Jurkat, Clone E6-1 (cell line): ENCODE measurements around the gene PDPK1.
"Not testable (repeated sequence)": the region's sequence is repeated elsewhere in the genome, so short reads cannot be mapped to it uniquely, and the experiment has no call there.

Experiments
- DNase-seq: peaks from one replicate; pipeline ENCODE4 v3.0.0-alpha.2; 2011; ENCODE audit warnings: low read depth, low spot score
- H3K4me3 ChIP-seq: 2 replicates; pipeline ENCODE4 v1.5.1; 2011; ENCODE audit warnings: mild to moderate bottlenecking, low read length, control low read depth, moderate library complexity

PDPK1 gene

DNA sequence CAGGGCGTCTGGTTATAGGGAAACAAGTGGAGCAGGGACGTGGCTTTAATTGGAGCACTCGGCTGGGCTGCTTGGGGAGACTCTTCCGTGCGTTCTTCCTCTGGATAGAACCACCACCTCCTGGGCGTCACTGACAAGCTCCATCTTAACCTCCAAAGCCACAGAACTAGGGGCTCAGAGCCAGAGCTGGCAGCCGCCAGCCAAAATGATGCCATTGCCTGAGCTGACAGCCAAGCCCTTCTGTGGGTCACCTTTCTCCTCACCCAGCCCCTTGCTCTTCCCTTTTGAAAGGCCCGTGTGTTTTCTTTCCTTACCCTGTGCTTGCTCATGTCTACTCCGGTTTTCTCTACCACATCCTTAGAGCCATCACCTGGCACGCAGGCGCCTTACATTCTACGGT is 62.0 kb downstream of the PDPK1 start:
- not testable (repeated sequence) for DNase-seq, H3K4me3 ChIP-seq

DNA sequence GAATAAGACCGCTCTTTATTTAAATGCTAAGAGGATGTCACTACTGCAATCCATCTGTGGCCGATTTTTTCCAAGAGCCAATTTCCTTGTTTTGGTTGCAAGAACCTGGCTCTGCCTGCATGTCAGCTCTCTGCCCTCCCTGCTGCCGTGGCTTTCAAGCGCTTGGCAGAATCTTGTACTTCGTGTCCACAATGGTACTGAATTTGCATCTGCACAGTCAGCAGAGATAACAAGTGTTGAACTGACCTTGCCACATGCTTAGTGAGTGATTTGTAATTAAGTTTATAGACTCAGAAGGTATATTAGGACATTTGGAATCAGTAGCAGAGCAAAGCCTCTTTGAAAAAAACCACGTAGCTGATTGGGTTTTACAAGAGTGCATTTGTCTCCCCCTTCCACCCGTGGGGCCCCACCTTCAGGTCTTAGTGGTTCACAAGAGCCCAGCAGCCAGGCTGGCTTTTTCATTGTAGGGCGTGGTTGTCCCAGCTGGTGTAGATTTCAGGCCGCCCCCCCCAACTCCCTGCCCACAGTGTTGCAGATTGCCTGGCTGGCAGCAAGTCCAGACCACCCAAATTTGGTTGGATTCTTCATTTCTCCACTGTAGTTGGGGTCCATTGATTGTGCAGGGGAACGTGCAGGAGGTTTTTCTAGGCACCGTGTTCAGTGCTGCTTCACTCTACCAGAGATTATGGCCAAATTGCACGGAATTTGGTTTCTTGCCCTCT is 63.6 kb downstream of the PDPK1 start:
- H3K4me3 ChIP-seq, DNase-seq: not testable (repeated sequence)

- not testable (repeated sequence) for H3K4me3 ChIP-seq, DNase-seq
These were observed 64.4 kb downstream of the PDPK1 start for GRCh38 chr16:2602175-2602574.

DNA sequence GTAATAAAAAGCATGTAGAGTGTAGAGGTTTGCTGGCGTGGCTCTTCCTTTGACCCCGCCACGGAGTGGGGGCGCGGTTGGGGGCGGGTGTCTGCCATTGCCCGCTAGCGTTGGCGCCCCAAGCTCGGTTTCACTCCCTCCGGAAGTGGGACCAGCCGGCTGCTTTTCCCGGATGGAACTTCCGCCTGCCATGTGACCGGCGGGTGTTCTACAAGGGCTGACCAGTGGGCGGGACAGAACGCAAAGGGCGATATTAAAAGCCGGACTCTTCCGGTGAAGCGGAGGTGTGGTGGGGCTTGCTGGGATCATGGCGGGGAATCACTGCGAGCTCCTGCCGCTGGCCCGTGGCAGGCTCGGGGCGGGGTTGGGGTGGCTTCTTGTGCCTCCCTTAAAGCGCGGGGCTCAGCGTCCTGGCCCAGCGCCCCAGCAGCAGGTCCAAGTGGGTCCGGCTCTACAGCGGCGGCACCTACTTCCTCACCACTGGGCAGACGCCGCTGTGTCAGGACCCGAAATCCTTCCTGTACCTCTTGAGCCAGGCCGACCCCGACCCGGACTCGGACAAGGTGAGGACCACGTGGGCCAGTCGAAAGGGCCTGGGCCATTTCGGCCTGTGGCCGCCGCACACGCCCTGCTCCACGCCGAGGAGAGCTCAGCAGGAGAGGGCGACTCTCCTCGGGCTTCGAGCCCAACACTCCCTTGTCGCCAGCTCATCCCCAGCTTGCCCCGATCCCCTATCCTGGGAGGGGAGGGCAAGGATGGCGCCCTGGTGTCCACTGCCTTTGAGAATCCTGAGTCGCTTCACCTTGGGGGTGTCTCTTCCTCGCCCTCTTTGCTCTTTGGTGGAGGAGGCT is 65.6 kb downstream of the PDPK1 start:
- peak overlapping the region; percentile 98 for H3K4me3 ChIP-seq
- peak; percentile 76 for DNase-seq

- H3K4me3 ChIP-seq: peak overlapping the region; percentile 98
- DNase-seq: not testable (repeated sequence)
These were observed 66.2 kb downstream of the PDPK1 start for GRCh38 chr16:2604016-2604369.

DNA sequence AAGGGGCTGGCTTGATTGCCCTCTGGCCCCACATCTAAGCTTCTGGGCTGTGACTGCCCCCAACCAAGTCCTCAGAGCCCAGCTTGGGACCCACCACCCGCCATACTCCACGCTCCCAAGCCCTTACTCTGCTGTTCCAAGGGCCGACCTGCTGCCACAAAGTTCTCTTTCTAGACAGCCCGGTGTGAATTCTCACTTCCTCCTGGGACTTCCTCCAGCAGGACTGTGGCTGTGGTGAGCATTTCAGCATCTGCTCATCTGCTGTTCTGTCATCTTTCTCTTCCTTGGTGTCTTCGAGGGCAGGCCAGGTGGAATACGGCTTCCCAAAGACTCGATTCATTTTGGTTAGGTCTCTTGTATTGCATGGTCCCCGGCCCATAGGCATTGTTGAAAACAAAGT is 69.0 kb downstream of the PDPK1 start:
- not testable (repeated sequence) for H3K4me3 ChIP-seq, DNase-seq

- DNase-seq, H3K4me3 ChIP-seq: not testable (repeated sequence)
These were observed 71.5 kb downstream of the PDPK1 start for GRCh38 chr16:2609345-2609744.

GRCh38 chr16:2609827-2610470 is 72.1 kb downstream of the PDPK1 start:
- DNase-seq: no peak
- no peak overlapping the region for H3K4me3 ChIP-seq

DNA sequence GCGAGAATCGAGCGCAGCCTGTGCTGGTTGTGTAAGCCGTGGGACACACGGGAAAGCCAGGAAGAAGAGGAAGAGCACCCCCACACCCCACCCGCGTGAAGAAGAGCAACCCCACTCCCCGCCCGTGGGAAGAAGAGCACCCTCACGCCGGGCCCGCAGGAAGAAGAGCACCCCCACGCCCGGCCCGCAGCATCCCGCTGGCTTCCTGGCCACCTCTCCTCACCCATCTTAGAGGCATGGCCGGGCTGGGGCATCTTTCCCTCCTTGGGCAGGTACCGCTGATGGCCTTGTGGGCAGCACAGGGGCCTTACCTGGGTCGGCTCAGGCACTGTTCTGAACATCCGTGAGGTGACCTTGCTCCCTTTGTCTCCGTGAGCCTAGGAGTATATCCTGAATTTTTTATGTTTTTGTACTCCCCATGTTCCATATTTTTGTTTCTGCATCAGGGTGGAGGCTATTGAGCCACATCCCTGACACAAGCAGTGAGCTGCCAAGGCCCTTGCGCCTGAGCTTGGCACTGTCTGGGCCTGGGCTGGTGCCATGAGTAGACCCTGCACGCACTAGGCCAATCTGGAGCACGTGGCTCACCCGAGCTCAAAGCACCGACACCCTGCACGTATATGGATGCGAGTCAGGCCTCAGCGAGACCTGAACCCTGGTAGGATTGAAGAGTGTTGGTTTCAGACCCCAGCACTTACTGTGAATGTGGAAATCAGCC is 73.1 kb downstream of the PDPK1 start:
- no peak overlapping the region for H3K4me3 ChIP-seq
- no peak for DNase-seq

DNA sequence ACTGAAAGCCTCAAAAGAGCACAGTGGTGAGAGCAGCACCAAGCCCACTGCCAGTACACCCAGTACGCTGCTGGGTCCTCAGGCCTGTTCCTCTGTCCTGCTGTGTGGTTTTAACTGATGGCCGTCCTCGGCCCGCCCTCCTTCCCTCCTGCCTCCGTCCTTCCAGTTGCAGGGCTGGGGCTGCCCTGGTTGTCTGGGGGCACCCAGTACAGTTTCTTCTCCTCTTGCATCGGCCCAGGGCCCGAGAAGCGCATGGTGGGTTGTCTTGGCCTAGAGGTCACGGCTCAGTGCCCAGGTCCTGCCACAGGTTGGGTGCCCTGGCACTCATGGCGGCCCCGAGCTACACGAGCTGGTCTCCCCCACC is 73.7 kb downstream of the PDPK1 start:
- DNase-seq: no peak
- no peak overlapping the region for H3K4me3 ChIP-seq

- H3K4me3 ChIP-seq, DNase-seq: not testable (repeated sequence)
These were observed 74.1 kb downstream of the PDPK1 start for GRCh38 chr16:2611877-2612276.

DNA sequence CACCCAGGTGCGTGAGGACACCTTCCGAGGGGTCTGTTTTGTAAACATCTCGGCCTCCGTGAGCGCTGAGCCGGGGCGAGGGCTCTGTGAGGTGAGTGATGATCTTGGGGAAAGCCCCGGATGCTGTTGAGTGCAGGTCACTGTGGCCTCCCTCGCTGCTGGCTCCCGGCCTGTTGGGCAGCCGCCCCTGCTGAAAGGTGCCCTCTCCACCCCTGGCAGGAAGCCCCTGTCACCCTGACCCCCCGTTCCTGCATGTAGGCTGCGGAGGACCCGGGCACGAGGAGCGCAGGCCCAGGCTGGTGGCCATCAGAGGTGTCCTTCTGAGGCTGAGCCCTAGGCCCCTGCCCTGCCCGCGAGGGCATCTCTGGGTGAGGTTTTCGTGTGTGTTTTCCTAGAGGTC is 75.4 kb downstream of the PDPK1 start:
- DNase-seq, H3K4me3 ChIP-seq: not testable (repeated sequence)

DNA sequence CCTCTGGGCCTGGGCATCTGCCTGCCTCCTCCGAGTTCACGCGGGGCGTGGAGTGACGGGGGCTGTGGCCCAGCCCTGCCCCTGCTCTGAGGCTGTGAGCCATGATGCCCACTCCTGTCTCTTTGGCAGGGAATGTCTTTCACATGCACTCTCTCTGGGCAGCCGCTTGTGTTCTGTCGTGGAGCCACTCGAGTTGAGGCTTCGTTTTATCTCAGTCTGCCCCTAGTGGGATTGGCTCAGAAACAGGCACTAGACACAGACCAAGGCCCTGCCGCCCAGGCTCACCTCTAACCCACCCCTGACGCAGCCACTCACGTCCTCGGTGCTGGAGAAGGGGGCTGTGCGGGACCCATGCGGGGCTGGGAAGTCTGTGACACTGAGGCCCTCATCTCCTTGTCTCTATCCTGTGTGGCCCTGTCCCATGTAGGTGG is 77.0 kb downstream of the PDPK1 start:
- DNase-seq: no peak
- H3K4me3 ChIP-seq: no peak overlapping the region

- DNase-seq, H3K4me3 ChIP-seq: not testable (repeated sequence)
These were observed 81.1 kb downstream of the PDPK1 start for GRCh38 chr16:2618964-2619363.

DNA sequence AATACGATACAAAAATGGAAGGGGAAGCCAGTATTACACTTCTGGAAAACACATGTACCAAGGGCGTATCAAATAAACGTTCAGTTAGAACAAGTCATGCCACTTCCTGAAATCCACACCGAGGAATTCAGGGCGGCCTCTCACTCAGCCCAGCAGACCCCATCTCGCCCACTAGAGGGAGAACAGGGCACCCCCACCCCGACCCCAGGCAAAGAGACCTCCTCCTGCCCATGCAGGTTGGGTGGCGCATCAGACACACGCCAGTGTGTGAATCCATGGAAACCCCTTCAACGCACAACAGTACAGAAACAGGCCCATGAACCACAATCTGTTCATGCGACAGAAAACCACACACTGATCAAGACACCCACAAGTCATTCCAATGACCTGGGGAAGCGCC is 81.8 kb downstream of the PDPK1 start:
- DNase-seq: peak; percentile 22
- H3K4me3 ChIP-seq: not testable (repeated sequence)

GRCh38 chr16:2620870-2621269 is 83.0 kb downstream of the PDPK1 start:
- not testable (repeated sequence) for DNase-seq, H3K4me3 ChIP-seq

- not testable (repeated sequence) for DNase-seq, H3K4me3 ChIP-seq
These were observed 83.6 kb downstream of the PDPK1 start for GRCh38 chr16:2621395-2621794.

DNA sequence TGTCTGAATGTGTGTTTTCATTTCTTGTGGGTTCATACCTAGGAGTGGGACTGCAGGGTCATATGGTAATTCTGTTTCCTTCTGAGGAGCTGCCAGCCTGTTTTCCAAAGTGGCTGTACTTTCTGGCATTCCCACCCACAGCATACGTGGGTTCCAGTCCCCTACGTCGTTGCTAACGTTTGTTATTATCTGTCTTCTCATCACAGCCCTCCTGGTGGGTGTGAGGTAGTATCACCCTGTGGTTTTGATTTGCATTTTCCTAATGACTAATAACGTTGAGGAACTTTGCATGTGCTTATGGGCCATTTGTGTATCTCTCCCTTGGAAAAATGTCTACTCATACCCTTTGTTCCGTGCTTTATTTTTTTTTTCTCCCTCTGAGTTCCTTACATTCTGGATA is 89.3 kb downstream of the PDPK1 start:
- H3K4me3 ChIP-seq, DNase-seq: not testable (repeated sequence)

DNA sequence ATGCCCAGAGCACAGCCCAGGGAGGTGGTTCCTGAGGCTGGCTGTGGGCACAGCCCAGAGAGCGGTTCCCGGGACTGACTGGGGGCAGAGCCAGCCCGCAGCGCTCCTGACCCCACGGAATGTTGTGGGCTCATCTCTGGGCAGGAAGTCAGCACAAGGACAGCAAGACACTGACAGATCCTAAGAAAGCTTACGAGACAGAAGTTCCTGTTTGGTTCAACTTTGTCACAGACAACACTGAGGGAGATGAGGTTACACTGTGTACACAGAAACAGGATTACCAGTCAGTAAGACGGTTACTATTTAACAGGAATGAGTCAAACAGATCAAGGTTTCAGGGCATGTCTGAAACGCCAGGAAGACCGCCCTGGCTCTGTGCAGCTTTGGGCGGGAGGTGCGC is 93.4 kb downstream of the PDPK1 start:
- H3K4me3 ChIP-seq, DNase-seq: not testable (repeated sequence)
